Testis (tissue), 2 donors: Measurements from ENCODE around the gene EXOSC10.

Experiments
- CTCF ChIP-seq, 3 experiments: fragments of 450-650 bp in 2 of 3; fragments of 200-600 bp in 1 of 3; sonication (generic) in 1 of 3; IDR thresholded peaks; one replicate each; pipeline ENCODE4 v1.5.1; 2016 to 2019; ENCODE audit warnings: antibody characterized with exemption in 3 of 3, mild to moderate bottlenecking in 2 of 3, moderate library complexity in 1 of 3
- POLR2A ChIP-seq: fragments of 450-650 bp; IDR thresholded peaks from one replicate; pipeline ENCODE4 v1.6.1; 2017; ENCODE audit warnings: antibody characterized with exemption, mild to moderate bottlenecking, moderate library complexity

GRCh38 chr1:11058026-11058425 is 41.6 kb downstream of the EXOSC10 start:
- TF ChIP-seq CTCF (IDR thresholded peaks at IDR 0.05) = no peak
- TF ChIP-seq POLR2A = no peak
